Lower leg skin (tissue), 3 donors: Measurements from ENCODE around the gene CLUH.

ENCODE experiments used
- POLR2A ChIP-seq, 2 donors: fragments of 450-650 bp; IDR thresholded peaks; one replicate each; pipeline ENCODE4 v1.6.1; 2016 to 2017; ENCODE audit warnings: antibody characterized with exemption in 2 of 2, mild to moderate bottlenecking in 1 of 2, moderate library complexity in 1 of 2
- TF ChIP-seq, protein P1 (sequence below), 3 donors: fragments of 450-650 bp; IDR thresholded peaks; one replicate each; pipeline ENCODE4 v1.5.1; 2016; ENCODE audit warnings: antibody characterized with exemption in 3 of 3, mild to moderate bottlenecking in 3 of 3, moderate library complexity in 2 of 3

GRCh38 chr17:2693561-2694380 is 17.8 kb downstream of the CLUH start:
- TF ChIP-seq, protein P1, sequence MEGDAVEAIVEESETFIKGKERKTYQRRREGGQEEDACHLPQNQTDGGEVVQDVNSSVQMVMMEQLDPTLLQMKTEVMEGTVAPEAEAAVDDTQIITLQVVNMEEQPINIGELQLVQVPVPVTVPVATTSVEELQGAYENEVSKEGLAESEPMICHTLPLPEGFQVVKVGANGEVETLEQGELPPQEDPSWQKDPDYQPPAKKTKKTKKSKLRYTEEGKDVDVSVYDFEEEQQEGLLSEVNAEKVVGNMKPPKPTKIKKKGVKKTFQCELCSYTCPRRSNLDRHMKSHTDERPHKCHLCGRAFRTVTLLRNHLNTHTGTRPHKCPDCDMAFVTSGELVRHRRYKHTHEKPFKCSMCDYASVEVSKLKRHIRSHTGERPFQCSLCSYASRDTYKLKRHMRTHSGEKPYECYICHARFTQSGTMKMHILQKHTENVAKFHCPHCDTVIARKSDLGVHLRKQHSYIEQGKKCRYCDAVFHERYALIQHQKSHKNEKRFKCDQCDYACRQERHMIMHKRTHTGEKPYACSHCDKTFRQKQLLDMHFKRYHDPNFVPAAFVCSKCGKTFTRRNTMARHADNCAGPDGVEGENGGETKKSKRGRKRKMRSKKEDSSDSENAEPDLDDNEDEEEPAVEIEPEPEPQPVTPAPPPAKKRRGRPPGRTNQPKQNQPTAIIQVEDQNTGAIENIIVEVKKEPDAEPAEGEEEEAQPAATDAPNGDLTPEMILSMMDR (IDR thresholded peaks at IDR 0.05) = no peak
- TF ChIP-seq POLR2A (IDR thresholded peaks at IDR 0.05) = no peak
